Thyroid gland (tissue), 4 donors: Measurements from ENCODE around the gene NYNRIN. TPM values are rescaled to one million over a fixed set of nuclear protein-coding genes. Genes with fewer than 3 reads are reported as not detected.

Experiments
- DNase-seq, 2 donors: peaks; one replicate each; pipeline ENCODE4 v3.0.0-alpha.2; 2019
- H3K27ac ChIP-seq, 3 donors: fragments of 200-600 bp; sonication (generic); 1 replicate in 2 of 3; 2 replicates in 1 of 3; pipeline ENCODE4 v1.5.1; 2016 to 2019; ENCODE audit warnings: mild to moderate bottlenecking in 1 of 3, moderate library complexity in 1 of 3
- H3K27me3 ChIP-seq: fragments of 200-600 bp; sonication (generic); one replicate; pipeline ENCODE4 v1.5.1; 2019
- H3K36me3 ChIP-seq, 2 donors: fragments of 200-600 bp; sonication (generic); one replicate each; pipeline ENCODE4 v1.5.1; 2016 to 2019
- H3K4me1 ChIP-seq, 2 donors: fragments of 200-600 bp; sonication (generic); one replicate each; pipeline ENCODE4 v1.5.1; 2017 to 2019
- H3K4me3 ChIP-seq, 3 donors: fragments of 200-600 bp; sonication (generic); replicated peaks in 1 of 3; 1 replicate in 2 of 3; 2 replicates in 1 of 3; pipeline ENCODE4 v1.5.1; 2016; ENCODE audit warnings: mild to moderate bottlenecking in 1 of 3
- H3K9me3 ChIP-seq: fragments of 200-600 bp; sonication (generic); one replicate; pipeline ENCODE4 v1.5.1; 2017
- POLR2A ChIP-seq, 2 donors: fragments of 450-650 bp; IDR thresholded peaks; one replicate each; pipeline ENCODE4 v1.6.1; 2017; ENCODE audit warnings: antibody characterized with exemption in 2 of 2, mild to moderate bottlenecking in 2 of 2, moderate library complexity in 1 of 2
- WGBS, 2 donors: methylation state at CpG; one replicate each; pipeline ENCODE4 v1.1.5; 2017; 5-methylcytosine and 5-hydroxymethylcytosine counted together
- intact Hi-C: fragments of 100-400 bp; cut with DNase I; formaldehyde crosslinking; loops from one replicate; pipeline ENCODE4 v1.15.1; 2023
- total RNA-seq, 4 donors: library from RNA; depleted of rRNA; stranded (reverse); fragments of >200 nt; gene quantifications; one replicate each; pipeline ENCODE4 v1.2.3, GENCODE V29; 2016
- TF ChIP-seq, protein P1 (sequence below), 6 experiments: fragments of 200-600 bp in 3 of 6; fragments of 450-650 bp in 3 of 6; sonication (generic) in 3 of 6; IDR thresholded peaks; one replicate each; pipeline ENCODE4 v1.5.1; 2016 to 2019; ENCODE audit warnings: antibody characterized with exemption in 6 of 6, mild to moderate bottlenecking in 2 of 6, inconsistent platforms in 1 of 6, moderate library complexity in 1 of 6

The NYNRIN gene
- total RNA-seq, 4 donors from 2014 or later, result 11.7 to 19.9 (median 12.3) TPM

DNA sequence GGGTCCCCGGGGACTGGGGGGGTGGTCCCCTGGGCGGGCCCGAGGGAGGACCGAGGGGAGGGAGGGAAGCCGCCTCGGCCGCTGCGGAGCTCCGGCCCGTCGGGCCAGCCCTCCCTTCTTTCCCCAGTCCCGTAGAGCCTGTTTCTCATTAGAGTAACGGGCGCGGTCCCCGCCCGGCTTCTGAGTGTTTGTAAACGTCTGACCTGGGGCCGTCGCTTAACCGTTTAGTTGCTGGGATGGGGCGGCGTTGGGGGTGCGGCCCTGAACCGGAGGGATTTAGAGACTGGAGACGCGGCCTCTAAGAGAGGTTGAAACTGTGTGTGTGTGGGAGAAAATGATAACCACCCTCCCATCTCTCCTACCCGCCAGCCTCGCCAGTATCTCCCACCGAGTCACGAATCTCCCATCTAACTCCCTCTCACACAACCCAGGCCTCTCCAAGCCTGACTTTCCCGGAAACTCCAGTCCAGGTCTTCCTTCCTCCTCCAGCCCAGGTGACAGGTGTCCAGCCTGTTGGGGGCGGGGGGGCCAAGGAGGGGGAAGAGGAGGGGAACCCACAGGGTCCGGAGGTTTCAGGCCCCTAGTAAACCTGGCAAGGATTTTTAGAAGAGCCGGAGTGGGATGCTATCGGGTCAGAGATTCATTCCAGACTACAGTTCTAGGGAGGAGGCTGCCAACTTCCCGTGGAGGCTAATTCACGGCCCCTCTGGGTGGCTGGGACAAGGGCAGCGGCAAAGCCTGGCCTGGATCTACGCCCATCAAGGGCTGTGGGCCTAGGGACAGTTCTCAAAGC, 31.9 kb upstream of the NYNRIN start:
- peak in 1 of 2 donors; percentile 44 for TF ChIP-seq POLR2A (IDR thresholded peaks at IDR 0.05)
- TF ChIP-seq, protein P1, sequence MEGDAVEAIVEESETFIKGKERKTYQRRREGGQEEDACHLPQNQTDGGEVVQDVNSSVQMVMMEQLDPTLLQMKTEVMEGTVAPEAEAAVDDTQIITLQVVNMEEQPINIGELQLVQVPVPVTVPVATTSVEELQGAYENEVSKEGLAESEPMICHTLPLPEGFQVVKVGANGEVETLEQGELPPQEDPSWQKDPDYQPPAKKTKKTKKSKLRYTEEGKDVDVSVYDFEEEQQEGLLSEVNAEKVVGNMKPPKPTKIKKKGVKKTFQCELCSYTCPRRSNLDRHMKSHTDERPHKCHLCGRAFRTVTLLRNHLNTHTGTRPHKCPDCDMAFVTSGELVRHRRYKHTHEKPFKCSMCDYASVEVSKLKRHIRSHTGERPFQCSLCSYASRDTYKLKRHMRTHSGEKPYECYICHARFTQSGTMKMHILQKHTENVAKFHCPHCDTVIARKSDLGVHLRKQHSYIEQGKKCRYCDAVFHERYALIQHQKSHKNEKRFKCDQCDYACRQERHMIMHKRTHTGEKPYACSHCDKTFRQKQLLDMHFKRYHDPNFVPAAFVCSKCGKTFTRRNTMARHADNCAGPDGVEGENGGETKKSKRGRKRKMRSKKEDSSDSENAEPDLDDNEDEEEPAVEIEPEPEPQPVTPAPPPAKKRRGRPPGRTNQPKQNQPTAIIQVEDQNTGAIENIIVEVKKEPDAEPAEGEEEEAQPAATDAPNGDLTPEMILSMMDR (IDR thresholded peaks at IDR 0.05), result peak in 1 of 6 experiments; percentile 14
- no peaks in the 10 kb centered on the region for H3K36me3 ChIP-seq
- WGBS, 2 donors, result 1% methylated on average over 25 to 38 of the region's 40 CpGs
- H3K27ac ChIP-seq, result peak overlapping the region; percentile 94 to 96 (median 95)
- peak; percentile 96 to 97 for DNase-seq
- H3K4me1 ChIP-seq, result peaks cover 17 to 19% of the 10 kb centered on the region in 2 donors
- H3K9me3 ChIP-seq, result no peaks in the 10 kb centered on the region
- peak overlapping the region; percentile 24 to 80 (median 32) for H3K4me3 ChIP-seq
- intact Hi-C loops, result loop anchor here (2.0 to 5.0 kb wide), 2 partner anchors 35 to 64 kb away; no protein-coding TSS in a partner anchor
- H3K27me3 ChIP-seq, result no peaks in the 10 kb centered on the region

- H3K27me3 ChIP-seq, result no peaks in the 10 kb centered on the region
- H3K9me3 ChIP-seq, result no peaks in the 10 kb centered on the region
- peak; percentile 77 to 80 for DNase-seq
- no peaks in the 10 kb centered on the region for H3K36me3 ChIP-seq
- H3K27ac ChIP-seq, result peak within 1 kb of the TSS; percentile 94 to 96 (median 95)
- peak within 1 kb of the TSS; percentile 24 to 91 (median 80) for H3K4me3 ChIP-seq
- WGBS, 2 donors, result 2 to 5% methylated on average over 17 to 21 of the region's 21 CpGs
- peaks cover 17 to 19% of the 10 kb centered on the region in 2 donors for H3K4me1 ChIP-seq
- TF ChIP-seq, protein P1 (IDR thresholded peaks at IDR 0.05), result no peak
- TF ChIP-seq POLR2A (IDR thresholded peaks at IDR 0.05), result no peak
- intact Hi-C loops, result loop anchor here (2.0 to 5.0 kb wide), 2 partner anchors 35 to 63 kb away; no protein-coding TSS in a partner anchor
Measured at GRCh38 chr14:24367514-24368211, 31.1 kb upstream of the NYNRIN start, which contains the start of gene NFATC4. Gene NFATC4, plus strand, starts transcription at chr14:24368184. Its CDS starts 157 bp downstream, at chr14:24368341.

GRCh38 chr14:24368212-24368561, 30.6 kb upstream of the NYNRIN start:
- intact Hi-C loops, result loop anchor here (5.0 kb wide), 1 partner anchor 36 kb away; no protein-coding TSS in a partner anchor
- Histone ChIP-seq H3K27me3 (no peaks in the 10 kb centered on the region), H3K9me3 (no peaks in the 10 kb centered on the region), H3K27ac (peak overlapping the region; percentile 84 to 95 (median 94)), H3K4me1 (peaks cover 17 to 19% of the 10 kb centered on the region in 2 donors), H3K36me3 (no peaks in the 10 kb centered on the region), H3K4me3 (peak overlapping the region in 2 of 3 donors; percentile 80 to 91)
- TF ChIP-seq POLR2A (IDR thresholded peaks at IDR 0.05), result no peak
- TF ChIP-seq, protein P1 (IDR thresholded peaks at IDR 0.05), result no peak
- 1% methylated on average over 13 to 14 of the region's 15 CpGs for WGBS, 2 donors
- peak in 1 of 2 donors; percentile 15 for DNase-seq

DNA sequence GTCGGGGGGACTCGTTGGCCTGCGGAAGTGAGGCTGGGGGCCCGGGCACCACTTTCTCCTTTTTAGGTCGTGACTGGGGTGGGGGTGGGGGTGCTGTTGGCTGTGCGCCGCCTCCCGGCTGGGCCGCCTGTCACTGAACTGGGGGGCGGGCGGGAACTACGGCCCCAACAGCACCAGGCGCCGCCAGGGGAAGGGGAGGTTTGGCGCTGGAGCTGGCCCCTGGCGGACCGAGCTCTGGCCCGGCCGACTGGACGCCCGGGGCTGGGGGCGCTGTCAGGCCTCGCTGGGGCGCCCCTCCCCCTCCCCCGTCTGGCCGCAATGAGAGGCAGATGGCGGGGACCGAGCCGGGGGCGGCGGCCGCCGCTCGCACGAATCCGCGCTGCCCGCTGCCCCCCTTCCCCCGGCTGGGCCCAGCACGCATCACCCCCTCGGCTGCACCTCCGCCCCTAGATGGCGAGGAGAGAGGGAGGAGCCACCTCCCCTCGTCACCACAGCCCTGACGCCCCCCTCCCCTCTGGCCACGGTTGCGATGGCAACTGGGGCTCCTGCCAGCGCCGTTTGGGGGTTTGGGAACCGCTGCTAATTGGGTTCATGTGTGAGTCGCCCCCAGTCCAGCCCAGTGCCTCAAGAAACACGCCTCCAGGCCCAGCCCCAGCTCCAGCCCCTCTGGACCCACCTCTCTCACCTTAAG, 30.1 kb upstream of the NYNRIN start:
- Histone ChIP-seq H3K9me3 (no peaks in the 10 kb centered on the region), H3K36me3 (no peaks in the 10 kb centered on the region), H3K27me3 (no peaks in the 10 kb centered on the region), H3K27ac (peak overlapping the region; percentile 84 to 95 (median 94)), H3K4me1 (peaks cover 17 to 19% of the 10 kb centered on the region in 2 donors), H3K4me3 (peak overlapping the region in 2 of 3 donors; percentile 80 to 91)
- WGBS, 2 donors, result 11 to 16% methylated on average over 10 to 12 of the region's 52 CpGs
- peak; percentile 66 to 76 for DNase-seq
- peak in 1 of 2 donors; percentile 52 for TF ChIP-seq POLR2A (IDR thresholded peaks at IDR 0.05)
- TF ChIP-seq, protein P1 (IDR thresholded peaks at IDR 0.05), result peak in 1 of 6 experiments; percentile 7
- intact Hi-C loops, result loop anchor here (5.0 kb wide), 1 partner anchor 36 kb away; no protein-coding TSS in a partner anchor
